ENCODE measurements around the gene OXNAD1.

OXNAD1 gene

GRCh38 chr3:16279010-16279801, 14.2 kb downstream of the OXNAD1 start:
- DNase-seq: no peak

- no peak for DNase-seq
These were observed 15.7 kb downstream of the OXNAD1 start for GRCh38 chr3:16280671-16281070.

DNA sequence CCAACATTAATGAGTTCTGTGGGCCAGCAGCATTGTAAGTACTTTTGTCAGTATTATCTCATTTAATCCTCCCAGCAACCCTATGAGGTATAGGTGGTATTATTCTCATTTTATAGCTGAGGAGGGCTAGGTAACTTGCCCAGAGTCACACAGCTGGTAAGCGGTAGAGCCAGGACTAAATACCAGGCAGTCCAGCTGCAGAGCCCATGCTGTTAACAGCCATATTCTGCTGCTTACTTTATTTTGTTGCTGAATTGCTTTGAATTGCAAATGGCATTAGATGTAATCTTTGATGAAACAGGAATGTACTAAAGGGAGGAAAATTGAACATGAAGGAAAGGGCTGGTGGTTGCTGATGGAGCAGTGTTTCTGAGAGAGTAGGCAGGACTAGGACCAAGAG, 19.6 kb downstream of the OXNAD1 start:
- no peak for DNase-seq

- peak in 4 of 5 experiments; percentile 42 to 95 (median 66) for DNase-seq
These were observed 21.1 kb downstream of the OXNAD1 start for GRCh38 chr3:16286161-16286560.

GRCh38 chr3:16286751-16287543, 21.9 kb downstream of the OXNAD1 start:
- DNase-seq: peak in 1 of 5 experiments; percentile 26

GRCh38 chr3:16288664-16289063, 23.7 kb downstream of the OXNAD1 start:
- DNase-seq: peak in 1 of 5 experiments; percentile 40

DNA sequence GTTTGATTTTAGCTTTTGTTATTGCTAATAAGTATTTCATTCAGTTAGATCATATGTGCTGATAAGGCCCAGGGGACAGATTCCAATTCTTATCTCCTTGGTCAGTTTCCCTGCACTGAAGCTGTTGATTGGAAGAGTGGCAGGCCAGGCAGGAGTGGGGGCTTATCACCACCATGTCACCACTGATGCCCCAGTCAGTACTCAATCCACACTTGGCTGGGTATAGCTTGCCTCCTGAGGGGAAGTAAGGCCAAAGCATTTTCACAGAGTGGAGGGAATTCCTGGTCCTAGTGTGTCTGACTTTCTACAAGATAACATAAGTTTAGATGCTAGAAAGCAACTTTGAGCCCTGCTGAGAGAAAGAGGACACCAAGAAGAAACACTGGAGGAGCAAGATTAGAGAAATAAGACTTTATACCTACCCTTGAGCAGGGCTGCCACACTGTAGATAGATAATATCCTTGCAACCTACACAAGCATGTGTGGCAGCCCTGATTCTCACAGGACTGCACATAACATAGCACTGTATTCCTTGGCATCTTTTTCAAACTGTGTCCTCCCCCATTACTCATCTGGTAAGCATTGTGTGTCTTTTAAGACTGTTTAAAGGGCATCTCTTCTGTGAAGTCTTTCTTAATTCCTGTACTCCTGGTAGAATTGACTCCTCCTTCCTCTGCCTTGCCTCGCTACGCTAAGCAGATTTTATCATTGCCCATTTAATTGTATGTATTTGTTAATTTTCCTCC, 24.3 kb downstream of the OXNAD1 start:
- no peak for DNase-seq

- DNase-seq: peak in 3 of 5 experiments; percentile 25 to 56 (median 36)
These were observed 25.2 kb downstream of the OXNAD1 start for GRCh38 chr3:16290007-16290826.

DNA sequence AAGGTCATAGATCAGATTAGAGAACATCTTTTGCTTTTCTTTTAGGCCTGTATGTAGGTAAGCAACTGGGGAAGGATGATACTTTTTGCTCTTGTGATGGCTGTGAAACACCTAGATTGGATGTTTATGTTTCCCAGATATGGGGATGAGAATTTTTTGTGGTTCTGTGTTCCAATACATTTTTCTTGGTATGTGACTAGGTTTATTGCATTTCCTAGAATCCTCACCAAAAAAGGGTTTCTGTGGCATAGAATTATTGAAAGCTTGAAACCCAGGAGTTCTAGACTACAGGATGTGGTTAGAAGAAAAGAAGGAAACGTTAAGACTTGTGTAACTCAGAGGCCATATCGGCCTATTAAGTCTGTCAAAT, 25.8 kb downstream of the OXNAD1 start:
- peak in 2 of 5 experiments; percentile 54 to 62 for DNase-seq

- DNase-seq: no peak
These were observed 29.8 kb downstream of the OXNAD1 start for GRCh38 chr3:16294844-16295243.

GRCh38 chr3:16295298-16295890, 30.4 kb downstream of the OXNAD1 start:
- no peak for DNase-seq

DNA sequence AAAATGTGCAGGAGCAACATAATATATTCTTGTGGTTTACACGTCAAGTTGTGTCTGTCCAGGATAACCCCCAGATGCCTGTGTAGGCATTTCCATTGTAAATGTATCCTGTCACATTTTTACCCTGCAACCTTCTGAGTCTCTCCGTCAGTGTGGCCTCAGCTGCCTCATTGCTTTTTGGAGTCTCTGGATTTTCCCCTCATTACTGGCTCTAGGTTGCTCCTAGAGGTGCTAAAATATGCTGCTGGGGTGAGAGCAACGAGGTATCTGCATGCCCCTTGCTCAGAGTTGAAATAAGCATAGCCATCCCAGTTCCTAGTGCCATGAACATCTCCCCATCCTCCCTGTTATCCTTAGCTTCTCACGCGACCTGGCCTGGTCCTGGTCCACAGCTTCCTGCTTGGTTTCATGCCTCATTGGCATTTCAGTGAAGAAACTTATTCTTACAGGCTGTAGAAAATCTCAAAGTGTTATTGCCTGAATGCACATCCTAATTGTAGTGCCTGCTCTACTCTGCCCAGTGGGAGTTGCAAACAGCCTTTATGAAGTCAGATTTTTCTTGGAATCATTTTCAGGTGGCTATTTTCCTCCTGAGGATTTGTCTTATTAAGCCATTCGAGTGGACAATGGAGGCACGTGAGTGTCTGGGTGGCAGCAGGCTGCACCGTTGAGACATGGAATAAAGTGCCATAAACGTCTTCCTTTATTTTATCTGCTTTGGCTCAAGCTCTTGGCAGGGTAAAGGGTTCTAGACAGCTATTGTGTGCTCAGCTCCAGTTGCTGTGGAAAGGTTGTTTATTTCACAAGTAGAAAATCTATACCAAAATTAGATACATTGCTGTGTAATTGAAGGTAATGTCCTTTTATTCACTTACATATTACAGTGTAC, 33.2 kb downstream of the OXNAD1 start:
- no peak for DNase-seq

GRCh38 chr3:16298891-16299290, 33.9 kb downstream of the OXNAD1 start:
- no peak for DNase-seq

- no peak for DNase-seq
These were observed 34.7 kb downstream of the OXNAD1 start for GRCh38 chr3:16299746-16300145.

- DNase-seq: peak in 2 of 5 experiments; percentile 23 to 54
These were observed 35.3 kb downstream of the OXNAD1 start for GRCh38 chr3:16300307-16300706.

DNA sequence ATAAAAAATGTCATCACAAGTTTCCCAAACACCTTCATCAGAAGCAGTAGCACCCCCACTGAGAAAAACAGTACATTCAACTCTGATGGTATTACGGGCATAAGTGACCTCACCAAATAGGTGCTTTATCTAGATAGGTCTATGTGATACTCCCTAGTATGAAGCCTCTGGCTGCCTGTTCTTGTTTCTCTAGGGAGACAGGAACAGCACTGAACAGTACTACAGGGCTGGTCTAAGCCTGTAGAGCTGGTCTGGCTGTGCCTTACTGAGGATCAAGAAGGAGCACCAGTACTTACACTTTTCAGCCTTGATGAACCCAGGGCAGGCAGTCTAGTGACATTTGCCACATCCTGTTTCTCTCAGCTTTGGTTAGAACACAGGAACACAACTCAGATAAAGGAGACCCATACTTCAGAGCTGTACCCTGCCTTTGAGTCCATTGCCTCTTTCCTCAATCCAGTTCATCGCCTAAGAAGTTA, 35.9 kb downstream of the OXNAD1 start:
- DNase-seq: peak in 3 of 5 experiments; percentile 30 to 90 (median 74)

DNA sequence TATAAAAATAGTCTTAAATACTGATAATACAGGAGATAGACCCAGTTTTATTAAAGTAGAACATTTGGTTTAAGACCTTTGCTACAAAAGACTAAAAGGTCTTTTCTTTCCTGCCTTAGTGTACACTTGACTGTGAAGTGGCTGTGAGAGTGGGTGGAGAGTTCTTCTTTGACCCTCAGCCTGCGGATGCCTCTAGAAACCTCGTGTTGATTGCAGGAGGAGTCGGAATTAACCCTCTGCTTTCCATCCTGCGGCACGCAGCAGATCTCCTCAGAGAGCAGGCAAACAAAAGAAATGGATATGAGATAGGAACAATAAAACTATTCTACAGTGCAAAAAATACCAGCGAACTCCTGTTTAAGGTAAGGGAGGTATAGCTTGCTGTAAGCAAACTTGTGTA, 36.5 kb downstream of the OXNAD1 start:
- DNase-seq: peak in 1 of 5 experiments; percentile 49

- no peak for DNase-seq
These were observed 37.1 kb downstream of the OXNAD1 start for GRCh38 chr3:16302082-16302631.

DNA sequence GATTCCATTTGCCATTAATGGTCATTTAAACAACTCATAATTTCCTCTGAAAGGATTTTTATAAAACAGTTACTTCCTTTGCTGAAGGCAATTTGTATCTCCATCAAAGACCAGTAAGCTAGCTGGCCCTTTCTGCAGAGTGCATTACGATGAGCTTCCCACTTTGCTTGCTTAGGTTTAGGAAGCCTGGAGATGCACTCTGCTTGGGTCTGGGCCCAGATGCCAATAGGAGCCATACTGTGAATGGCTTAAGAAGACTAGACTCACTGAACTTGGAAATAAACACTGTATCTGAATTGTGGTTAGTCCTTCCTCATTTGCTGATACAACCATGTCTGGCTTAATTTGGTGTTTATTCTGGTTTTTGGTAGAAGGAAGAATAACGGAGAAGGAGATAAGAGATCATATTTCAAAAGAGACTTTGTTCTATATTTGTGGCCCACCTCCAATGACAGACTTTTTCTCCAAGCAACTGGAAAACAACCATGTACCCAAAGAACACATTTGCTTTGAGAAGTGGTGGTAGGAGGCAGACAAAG, 38.1 kb downstream of the OXNAD1 start:
- DNase-seq: no peak
